HepG2 (cell line): Measurements from ENCODE around the gene SIAH2. TPM values are rescaled to one million over a fixed set of nuclear protein-coding genes. Genes with fewer than 3 reads are reported as not detected.
A peak's percentile ranks its signal among the peaks of the same experiment; 100 is the strongest.

Experiments used
- ELF3 ChIP-seq: IDR thresholded peaks from 2 replicates; pipeline ENCODE4 v1.6.1; 2016; ENCODE audit warnings: missing genetic modification reagents, missing compliant biosample characterization
- KLF9 ChIP-seq: IDR thresholded peaks from 2 replicates; pipeline ENCODE4 v1.6.1; 2016; ENCODE audit warnings: low read depth
- PRPF4 ChIP-seq: fragments of 200-400 bp; formaldehyde crosslinking; IDR thresholded peaks from 2 replicates; pipeline ENCODE4 v1.6.1; 2016; ENCODE audit warnings: low read length, low read depth; ENCODE audit not compliant: poor library complexity, severe bottlenecking
- RCOR2 ChIP-seq: IDR thresholded peaks from 2 replicates; pipeline ENCODE4 v1.6.1; 2016; ENCODE audit warnings: missing biosample characterization, missing genetic modification reagents
- SMAD9 ChIP-seq: sonication (generic); formaldehyde crosslinking; IDR thresholded peaks from 2 replicates; pipeline ENCODE4 v1.5.1; 2020; ENCODE audit warnings: mild to moderate bottlenecking, missing genetic modification reagents
- SMYD3 ChIP-seq: sonication (generic); formaldehyde crosslinking; IDR thresholded peaks from 2 replicates; pipeline ENCODE4 v1.8.1; 2023; ENCODE audit warnings: mild to moderate bottlenecking, missing genetic modification reagents
- SP2 ChIP-seq: sonication (generic); formaldehyde crosslinking; IDR thresholded peaks from 2 replicates; pipeline ENCODE4 v1.5.1; 2020; ENCODE audit warnings: mild to moderate bottlenecking, missing genetic modification reagents
- ZFP1 ChIP-seq: IDR thresholded peaks from 2 replicates; pipeline ENCODE4 v1.6.1; 2016
- ZNF124 ChIP-seq: sonication (generic); formaldehyde crosslinking; IDR thresholded peaks from 2 replicates; pipeline ENCODE4 v1.4.0; 2020; ENCODE audit warnings: missing genetic modification reagents
- ZNF264 ChIP-seq: sonication (generic); formaldehyde crosslinking; IDR thresholded peaks from 2 replicates; pipeline ENCODE4 v1.4.0; 2020; ENCODE audit warnings: missing genetic modification reagents
- ZNF335 ChIP-seq: sonication (generic); formaldehyde crosslinking; IDR thresholded peaks from 2 replicates; pipeline ENCODE4 v1.4.0; 2020; ENCODE audit warnings: missing genetic modification reagents
- ZNF432 ChIP-seq: sonication (generic); formaldehyde crosslinking; IDR thresholded peaks from 2 replicates; pipeline ENCODE4 v1.5.0; 2020; ENCODE audit warnings: missing genetic modification reagents, mild to moderate bottlenecking, borderline replicate concordance
- ZNF446 ChIP-seq: sonication (generic); formaldehyde crosslinking; IDR thresholded peaks from 2 replicates; pipeline ENCODE4 v1.5.0; 2020; ENCODE audit warnings: mild to moderate bottlenecking, missing genetic modification reagents
- ZNF547 ChIP-seq: sonication (generic); formaldehyde crosslinking; IDR thresholded peaks from 2 replicates; pipeline ENCODE4 v1.5.1; 2020; ENCODE audit warnings: mild to moderate bottlenecking, missing genetic modification reagents
- ZNF614 ChIP-seq: IDR thresholded peaks from 2 replicates; pipeline ENCODE4 v1.6.1; 2018; ENCODE audit warnings: missing biosample characterization, missing genetic modification reagents, inconsistent platforms, borderline replicate concordance
- ZNF788 ChIP-seq: sonication (generic); formaldehyde crosslinking; IDR thresholded peaks from 2 replicates; pipeline ENCODE4 v1.5.0; 2020; ENCODE audit warnings: mild to moderate bottlenecking, missing genetic modification reagents, borderline replicate concordance
- ZSCAN29 ChIP-seq: sonication (generic); formaldehyde crosslinking; conservative IDR thresholded peaks from 2 replicates; pipeline ENCODE4 v1.4.0; 2020; ENCODE audit warnings: mild to moderate bottlenecking, missing genetic modification reagents
- polyA plus RNA-seq, 8 experiments: library from polyadenylated mRNA; depleted of rRNA in 3 of 8; stranded (reverse) in 7 of 8; unstranded in 1 of 8; fragments of >200 nt; fragmentation: Illumina TruSeq in 4 of 8; extraction: Trizol in 4 of 8; gene quantifications; 2 replicates each; pipeline versions ENCODE4 v1.2.1 to v1.2.3, GENCODE V29; 2011 to 2016; ENCODE audit warnings: low read depth in 4 of 8, missing spikeins in 1 of 8, mixed read lengths in 1 of 8; ENCODE audit not compliant: insufficient read depth in 1 of 8
- total RNA-seq, 5 experiments: library from RNA; depleted of rRNA; stranded (reverse); fragments of >200 nt; fragmentation: Illumina TruSeq; extraction: Trizol; gene quantifications; 2 replicates each; pipeline ENCODE4 v1.2.3, GENCODE V29; 2016; ENCODE audit warnings: low read depth in 1 of 5
- TF ChIP-seq, protein P1 (sequence below): sonication (generic); formaldehyde crosslinking; IDR thresholded peaks from 2 replicates; pipeline ENCODE4 v1.5.1; 2020; ENCODE audit warnings: mild to moderate bottlenecking, moderate library complexity, missing genetic modification reagents
- TF ChIP-seq, protein P2 (sequence below): sonication (generic); formaldehyde crosslinking; IDR thresholded peaks from 2 replicates; pipeline ENCODE4 v1.5.0; 2020; ENCODE audit warnings: mild to moderate bottlenecking, missing genetic modification reagents
- TF ChIP-seq, protein P3 (sequence below): sonication (generic); formaldehyde crosslinking; IDR thresholded peaks from 2 replicates; pipeline ENCODE4 v1.4.0; 2020; ENCODE audit warnings: missing genetic modification reagents
- TF ChIP-seq, protein P4 (sequence below): IDR thresholded peaks from 2 replicates; pipeline ENCODE4 v1.6.1; 2018; ENCODE audit warnings: missing genetic modification reagents, mild to moderate bottlenecking, missing compliant biosample characterization

The SIAH2 gene
- total and polyA plus RNA-seq, 2 of the 13 experiments (the other 11 are each of a cell fraction or from before 2014, with no cell fraction given): 71.8 to 117 TPM

- TF ChIP-seq PRPF4 (no peak), ZNF788 (CRISPR knock-in tag) (peak; percentile 68; the same call in 1 of the 2 replicates), ZFP1 (CRISPR knock-in tag) (no peak), ZNF264 (CRISPR knock-in tag) (no peak), SMAD9 (CRISPR knock-in tag) (no peak), SMYD3 (CRISPR knock-in tag) (no peak), RCOR2 (CRISPR knock-in tag) (no peak), ZNF432 (CRISPR knock-in tag) (no peak), ZNF446 (CRISPR knock-in tag) (no peak), SP2 (CRISPR knock-in tag) (no peak), ZNF124 (CRISPR knock-in tag) (no peak), KLF9 (CRISPR knock-in tag) (no peak), ZNF335 (CRISPR knock-in tag) (no peak), ZNF547 (CRISPR knock-in tag) (no peak), ZSCAN29 (CRISPR knock-in tag) (no peak), ZNF614 (CRISPR knock-in tag) (peak; percentile 58; the same call in 1 of the 2 replicates), ELF3 (CRISPR knock-in tag) (no peak)
- TF ChIP-seq, protein P1, sequence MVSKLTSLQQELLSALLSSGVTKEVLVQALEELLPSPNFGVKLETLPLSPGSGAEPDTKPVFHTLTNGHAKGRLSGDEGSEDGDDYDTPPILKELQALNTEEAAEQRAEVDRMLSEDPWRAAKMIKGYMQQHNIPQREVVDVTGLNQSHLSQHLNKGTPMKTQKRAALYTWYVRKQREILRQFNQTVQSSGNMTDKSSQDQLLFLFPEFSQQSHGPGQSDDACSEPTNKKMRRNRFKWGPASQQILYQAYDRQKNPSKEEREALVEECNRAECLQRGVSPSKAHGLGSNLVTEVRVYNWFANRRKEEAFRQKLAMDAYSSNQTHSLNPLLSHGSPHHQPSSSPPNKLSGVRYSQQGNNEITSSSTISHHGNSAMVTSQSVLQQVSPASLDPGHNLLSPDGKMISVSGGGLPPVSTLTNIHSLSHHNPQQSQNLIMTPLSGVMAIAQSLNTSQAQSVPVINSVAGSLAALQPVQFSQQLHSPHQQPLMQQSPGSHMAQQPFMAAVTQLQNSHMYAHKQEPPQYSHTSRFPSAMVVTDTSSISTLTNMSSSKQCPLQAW (CRISPR knock-in tag): 0 out of 2 replicates have a peak, but pooled peaks have one; percentile 54
- TF ChIP-seq, protein P2, sequence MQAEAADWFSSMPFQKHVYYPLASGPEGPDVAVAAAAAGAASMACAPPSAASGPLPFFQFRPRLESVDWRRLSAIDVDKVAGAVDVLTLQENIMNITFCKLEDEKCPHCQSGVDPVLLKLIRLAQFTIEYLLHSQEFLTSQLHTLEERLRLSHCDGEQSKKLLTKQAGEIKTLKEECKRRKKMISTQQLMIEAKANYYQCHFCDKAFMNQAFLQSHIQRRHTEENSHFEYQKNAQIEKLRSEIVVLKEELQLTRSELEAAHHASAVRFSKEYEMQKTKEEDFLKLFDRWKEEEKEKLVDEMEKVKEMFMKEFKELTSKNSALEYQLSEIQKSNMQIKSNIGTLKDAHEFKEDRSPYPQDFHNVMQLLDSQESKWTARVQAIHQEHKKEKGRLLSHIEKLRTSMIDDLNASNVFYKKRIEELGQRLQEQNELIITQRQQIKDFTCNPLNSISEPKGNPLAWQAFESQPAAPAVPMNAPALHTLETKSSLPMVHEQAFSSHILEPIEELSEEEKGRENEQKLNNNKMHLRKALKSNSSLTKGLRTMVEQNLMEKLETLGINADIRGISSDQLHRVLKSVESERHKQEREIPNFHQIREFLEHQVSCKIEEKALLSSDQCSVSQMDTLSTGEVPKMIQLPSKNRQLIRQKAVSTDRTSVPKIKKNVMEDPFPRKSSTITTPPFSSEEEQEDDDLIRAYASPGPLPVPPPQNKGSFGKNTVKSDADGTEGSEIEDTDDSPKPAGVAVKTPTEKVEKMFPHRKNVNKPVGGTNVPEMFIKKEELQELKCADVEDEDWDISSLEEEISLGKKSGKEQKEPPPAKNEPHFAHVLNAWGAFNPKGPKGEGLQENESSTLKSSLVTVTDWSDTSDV (CRISPR knock-in tag): no peak
- TF ChIP-seq, protein P3, sequence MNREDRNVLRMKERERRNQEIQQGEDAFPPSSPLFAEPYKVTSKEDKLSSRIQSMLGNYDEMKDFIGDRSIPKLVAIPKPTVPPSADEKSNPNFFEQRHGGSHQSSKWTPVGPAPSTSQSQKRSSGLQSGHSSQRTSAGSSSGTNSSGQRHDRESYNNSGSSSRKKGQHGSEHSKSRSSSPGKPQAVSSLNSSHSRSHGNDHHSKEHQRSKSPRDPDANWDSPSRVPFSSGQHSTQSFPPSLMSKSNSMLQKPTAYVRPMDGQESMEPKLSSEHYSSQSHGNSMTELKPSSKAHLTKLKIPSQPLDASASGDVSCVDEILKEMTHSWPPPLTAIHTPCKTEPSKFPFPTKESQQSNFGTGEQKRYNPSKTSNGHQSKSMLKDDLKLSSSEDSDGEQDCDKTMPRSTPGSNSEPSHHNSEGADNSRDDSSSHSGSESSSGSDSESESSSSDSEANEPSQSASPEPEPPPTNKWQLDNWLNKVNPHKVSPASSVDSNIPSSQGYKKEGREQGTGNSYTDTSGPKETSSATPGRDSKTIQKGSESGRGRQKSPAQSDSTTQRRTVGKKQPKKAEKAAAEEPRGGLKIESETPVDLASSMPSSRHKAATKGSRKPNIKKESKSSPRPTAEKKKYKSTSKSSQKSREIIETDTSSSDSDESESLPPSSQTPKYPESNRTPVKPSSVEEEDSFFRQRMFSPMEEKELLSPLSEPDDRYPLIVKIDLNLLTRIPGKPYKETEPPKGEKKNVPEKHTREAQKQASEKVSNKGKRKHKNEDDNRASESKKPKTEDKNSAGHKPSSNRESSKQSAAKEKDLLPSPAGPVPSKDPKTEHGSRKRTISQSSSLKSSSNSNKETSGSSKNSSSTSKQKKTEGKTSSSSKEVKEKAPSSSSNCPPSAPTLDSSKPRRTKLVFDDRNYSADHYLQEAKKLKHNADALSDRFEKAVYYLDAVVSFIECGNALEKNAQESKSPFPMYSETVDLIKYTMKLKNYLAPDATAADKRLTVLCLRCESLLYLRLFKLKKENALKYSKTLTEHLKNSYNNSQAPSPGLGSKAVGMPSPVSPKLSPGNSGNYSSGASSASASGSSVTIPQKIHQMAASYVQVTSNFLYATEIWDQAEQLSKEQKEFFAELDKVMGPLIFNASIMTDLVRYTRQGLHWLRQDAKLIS (CRISPR knock-in tag): no peak
- TF ChIP-seq, protein P4, sequence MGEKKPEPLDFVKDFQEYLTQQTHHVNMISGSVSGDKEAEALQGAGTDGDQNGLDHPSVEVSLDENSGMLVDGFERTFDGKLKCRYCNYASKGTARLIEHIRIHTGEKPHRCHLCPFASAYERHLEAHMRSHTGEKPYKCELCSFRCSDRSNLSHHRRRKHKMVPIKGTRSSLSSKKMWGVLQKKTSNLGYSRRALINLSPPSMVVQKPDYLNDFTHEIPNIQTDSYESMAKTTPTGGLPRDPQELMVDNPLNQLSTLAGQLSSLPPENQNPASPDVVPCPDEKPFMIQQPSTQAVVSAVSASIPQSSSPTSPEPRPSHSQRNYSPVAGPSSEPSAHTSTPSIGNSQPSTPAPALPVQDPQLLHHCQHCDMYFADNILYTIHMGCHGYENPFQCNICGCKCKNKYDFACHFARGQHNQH (CRISPR knock-in tag): 0 out of 2 replicates have a peak, but pooled peaks have one; percentile 25
Measured at GRCh38 chr3:150779402-150779858, 16.5 kb upstream of the SIAH2 start (continued).
